Measurements from ENCODE around the gene GRM8.

DNA sequence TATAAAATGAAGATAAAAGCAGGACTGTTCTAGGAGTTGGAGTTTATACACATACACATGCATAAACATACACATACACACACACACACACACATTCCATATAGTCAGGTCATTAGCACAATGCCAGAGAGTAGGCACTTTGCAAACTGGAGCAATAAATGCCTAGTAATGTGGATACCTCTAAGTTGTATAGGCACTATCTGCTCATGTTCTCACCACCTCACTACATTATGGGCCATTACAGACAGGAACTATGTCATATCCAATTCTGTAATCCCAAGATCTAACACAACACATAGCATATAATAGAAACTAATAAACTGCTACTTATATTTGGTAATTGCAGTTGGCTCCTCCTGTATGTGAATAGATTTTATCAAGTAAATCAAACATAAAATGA, 115.6 kb downstream of the GRM8 start:
- TF ChIP-seq, protein P1, sequence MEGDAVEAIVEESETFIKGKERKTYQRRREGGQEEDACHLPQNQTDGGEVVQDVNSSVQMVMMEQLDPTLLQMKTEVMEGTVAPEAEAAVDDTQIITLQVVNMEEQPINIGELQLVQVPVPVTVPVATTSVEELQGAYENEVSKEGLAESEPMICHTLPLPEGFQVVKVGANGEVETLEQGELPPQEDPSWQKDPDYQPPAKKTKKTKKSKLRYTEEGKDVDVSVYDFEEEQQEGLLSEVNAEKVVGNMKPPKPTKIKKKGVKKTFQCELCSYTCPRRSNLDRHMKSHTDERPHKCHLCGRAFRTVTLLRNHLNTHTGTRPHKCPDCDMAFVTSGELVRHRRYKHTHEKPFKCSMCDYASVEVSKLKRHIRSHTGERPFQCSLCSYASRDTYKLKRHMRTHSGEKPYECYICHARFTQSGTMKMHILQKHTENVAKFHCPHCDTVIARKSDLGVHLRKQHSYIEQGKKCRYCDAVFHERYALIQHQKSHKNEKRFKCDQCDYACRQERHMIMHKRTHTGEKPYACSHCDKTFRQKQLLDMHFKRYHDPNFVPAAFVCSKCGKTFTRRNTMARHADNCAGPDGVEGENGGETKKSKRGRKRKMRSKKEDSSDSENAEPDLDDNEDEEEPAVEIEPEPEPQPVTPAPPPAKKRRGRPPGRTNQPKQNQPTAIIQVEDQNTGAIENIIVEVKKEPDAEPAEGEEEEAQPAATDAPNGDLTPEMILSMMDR (conservative IDR thresholded peaks at IDR 0.05): no peak
- TF ChIP-seq ZFX (IDR thresholded peaks at IDR 0.05): no peak
